HepG2 (cell line): ENCODE measurements around the gene UBC. TPM values are rescaled to one million over a fixed set of nuclear protein-coding genes. Genes with fewer than 3 reads are reported as not detected.

Experiments used
- ARID5B ChIP-seq: IDR thresholded peaks from 2 replicates; pipeline ENCODE4 v1.4.0; 2020; ENCODE audit warnings: mild to moderate bottlenecking, missing genetic modification reagents
- ATF2 ChIP-seq: sonication (generic); formaldehyde crosslinking; IDR thresholded peaks from 2 replicates; pipeline ENCODE4 v1.4.0; 2020; ENCODE audit warnings: missing genetic modification reagents
- CEBPB ChIP-seq: IDR thresholded peaks from 2 replicates; pipeline ENCODE4 v1.6.1; 2011; ENCODE audit warnings: low read depth, low read length, improper control_type of control experiment, borderline replicate concordance
- DMAP1 ChIP-seq: IDR thresholded peaks from 2 replicates; pipeline ENCODE4 v1.6.1; 2016
- DZIP1 ChIP-seq: sonication (generic); formaldehyde crosslinking; IDR thresholded peaks from 2 replicates; pipeline ENCODE4 v1.5.0; 2020; ENCODE audit warnings: mild to moderate bottlenecking, missing genetic modification reagents
- EEA1 ChIP-seq: sonication (generic); formaldehyde crosslinking; IDR thresholded peaks from 2 replicates; pipeline ENCODE4 v1.5.1; 2020; ENCODE audit warnings: mild to moderate bottlenecking, missing genetic modification reagents, borderline replicate concordance
- NFRKB ChIP-seq: fragments of 450-650 bp; IDR thresholded peaks from 2 replicates; pipeline ENCODE4 v1.6.1; 2017
- RARA ChIP-seq: IDR thresholded peaks from 2 replicates; pipeline ENCODE4 v1.6.1; 2016; ENCODE audit warnings: missing genetic modification reagents, missing compliant biosample characterization
- RXRB ChIP-seq: IDR thresholded peaks from 2 replicates; pipeline ENCODE4 v1.6.1; 2016; ENCODE audit warnings: borderline replicate concordance, missing genetic modification reagents, missing compliant biosample characterization
- SETDB1 ChIP-seq: sonication (generic); formaldehyde crosslinking; IDR thresholded peaks from 2 replicates; pipeline ENCODE4 v1.5.1; 2020; ENCODE audit warnings: missing genetic modification reagents, mild to moderate bottlenecking, borderline replicate concordance
- SMAD1 ChIP-seq: sonication (generic); formaldehyde crosslinking; IDR thresholded peaks from 2 replicates; pipeline ENCODE4 v1.4.0; 2020; ENCODE audit warnings: missing genetic modification reagents, low read depth, mild to moderate bottlenecking, borderline replicate concordance
- U2AF1 ChIP-seq: fragments of 200-400 bp; formaldehyde crosslinking; optimal IDR thresholded peaks from 2 replicates; pipeline ENCODE3; 2017; ENCODE audit warnings: mild to moderate bottlenecking, low read depth, low read length
- ZEB1 ChIP-seq: IDR thresholded peaks from 2 replicates; pipeline ENCODE4 v1.6.1; 2012; ENCODE audit warnings: mild to moderate bottlenecking, low read depth, inconsistent platforms; ENCODE audit not compliant: insufficient replicate concordance
- ZNF296 ChIP-seq: sonication (generic); formaldehyde crosslinking; conservative IDR thresholded peaks from 2 replicates; pipeline ENCODE4 v1.5.0; 2020; ENCODE audit warnings: mild to moderate bottlenecking, missing genetic modification reagents
- ZNF691 ChIP-seq: sonication (generic); formaldehyde crosslinking; IDR thresholded peaks from 2 replicates; pipeline ENCODE4 v1.4.0; 2020; ENCODE audit warnings: missing genetic modification reagents, low read depth, mild to moderate bottlenecking, borderline replicate concordance
- ZNF850 ChIP-seq: sonication (generic); formaldehyde crosslinking; conservative IDR thresholded peaks from 2 replicates; pipeline ENCODE4 v1.9.0; 2021; ENCODE audit warnings: mild to moderate bottlenecking, missing genetic modification reagents
- polyA plus RNA-seq, 8 experiments: library from polyadenylated mRNA; depleted of rRNA in 3 of 8; stranded (reverse) in 7 of 8; unstranded in 1 of 8; fragments of >200 nt; fragmentation: Illumina TruSeq in 4 of 8; extraction: Trizol in 4 of 8; gene quantifications; 2 replicates each; pipeline versions ENCODE4 v1.2.1 to v1.2.3, GENCODE V29; 2011 to 2016; ENCODE audit warnings: low read depth in 4 of 8, missing spikeins in 1 of 8, mixed read lengths in 1 of 8; ENCODE audit not compliant: insufficient read depth in 1 of 8
- total RNA-seq, 5 experiments: library from RNA; depleted of rRNA; stranded (reverse); fragments of >200 nt; fragmentation: Illumina TruSeq; extraction: Trizol; gene quantifications; 2 replicates each; pipeline ENCODE4 v1.2.3, GENCODE V29; 2016; ENCODE audit warnings: low read depth in 1 of 5

The UBC gene
- total and polyA plus RNA-seq, 2 of the 13 experiments (the other 11 are each of a cell fraction or from before 2014, with no cell fraction given) = 805 to 1,432 TPM

GRCh38 chr12:124917135-124917840 lies 2.8 kb upstream of the UBC start (continued):
- no peak for TF ChIP-seq DZIP1
- no peak for TF ChIP-seq SETDB1 (CRISPR knock-in tag)
- TF ChIP-seq ZNF850 (CRISPR knock-in tag) = no peak; the same call in 1 of the 2 replicates
- no peak for TF ChIP-seq ZEB1
- TF ChIP-seq ZNF691 = no peak; the same call in 1 of the 2 replicates
- TF ChIP-seq RARA (CRISPR knock-in tag) = peak; percentile 76
- no peak for TF ChIP-seq EEA1 (CRISPR knock-in tag)
- TF ChIP-seq U2AF1 = no peak
- TF ChIP-seq CEBPB = peak; percentile 99
- no peak for TF ChIP-seq ZNF296 (CRISPR knock-in tag)
- TF ChIP-seq DMAP1 = peak; percentile 86
- no peak; the same call in 1 of the 2 replicates for TF ChIP-seq NFRKB
- TF ChIP-seq RXRB (CRISPR knock-in tag) = peak; percentile 84
- TF ChIP-seq ARID5B (CRISPR knock-in tag) = peak; percentile 80
- peak; percentile 85 for TF ChIP-seq ATF2 (CRISPR knock-in tag)
- TF ChIP-seq SMAD1 = no peak
